Type B pancreatic cell (in vitro differentiated cells): ENCODE data around the gene SEC24A. TPM values are rescaled to one million over a fixed set of nuclear protein-coding genes. Genes with fewer than 3 reads are reported as not detected.

Experiments
- DNase-seq: peaks from one replicate; pipeline ENCODE4 v3.0.0; 2021; ENCODE audit warnings: mixed read lengths; ENCODE audit not compliant: unreplicated experiment; ENCODE audit errors: extremely low spot score
- H3K27ac Mint-ChIP-seq: 2 replicates; pipeline ENCODE4 v1.8.0; 2021; ENCODE audit warnings: mild to moderate bottlenecking, mixed read lengths
- H3K27me3 Mint-ChIP-seq: 2 replicates; pipeline ENCODE4 v1.8.0; 2021; ENCODE audit warnings: mixed read lengths
- H3K36me3 Mint-ChIP-seq: 2 replicates; pipeline ENCODE4 v1.8.0; 2021; ENCODE audit warnings: mixed read lengths
- H3K4me1 Mint-ChIP-seq: one replicate; pipeline ENCODE4 v1.8.0; 2021; ENCODE audit warnings: mixed read lengths; ENCODE audit not compliant: unreplicated experiment
- H3K4me3 Mint-ChIP-seq: 2 replicates; pipeline ENCODE4 v1.8.0; 2021; ENCODE audit warnings: mild to moderate bottlenecking, mixed read lengths
- H3K9me3 Mint-ChIP-seq: 2 replicates; pipeline ENCODE4 v1.8.0; 2021; ENCODE audit warnings: mixed read lengths
- total RNA-seq: library from RNA; stranded (reverse); gene quantifications from 2 replicates; pipeline ENCODE4 v1.2.1, GENCODE V29; 2021; ENCODE audit warnings: low replicate concordance
- TF ChIP-seq, protein P1 (sequence below): fragments of 200-600 bp; sonication (generic); conservative IDR thresholded peaks from 2 replicates; pipeline ENCODE4 v1.5.0; 2021; ENCODE audit warnings: antibody characterized with exemption, mild to moderate bottlenecking

SEC24A gene
- total RNA-seq, 1 donor from 2014 or later: 27.5 TPM

DNA sequence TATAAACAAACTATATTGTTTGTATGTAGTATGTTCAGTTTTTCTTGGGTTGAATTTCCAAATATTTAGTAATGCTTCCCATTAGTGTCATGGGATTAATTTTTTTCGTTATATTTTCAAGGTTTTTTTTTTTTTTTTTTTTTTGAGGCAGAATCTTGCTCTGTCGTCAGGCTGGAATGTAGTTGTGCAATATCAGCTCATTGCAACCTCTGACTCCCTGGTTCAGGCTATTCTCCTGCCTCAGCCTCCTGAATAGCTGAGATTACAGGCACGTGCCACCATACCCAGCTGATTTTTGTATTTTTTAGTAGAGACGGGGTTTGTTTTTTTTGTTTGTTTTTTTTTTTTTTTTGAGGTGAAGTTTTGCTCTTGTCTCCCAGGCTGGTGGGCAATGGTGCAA lies 120.6 kb downstream of the SEC24A start:
- H3K27me3 Mint-ChIP-seq: no peaks in the 10 kb centered on the region
- DNase-seq: no peak
- TF ChIP-seq, protein P1, sequence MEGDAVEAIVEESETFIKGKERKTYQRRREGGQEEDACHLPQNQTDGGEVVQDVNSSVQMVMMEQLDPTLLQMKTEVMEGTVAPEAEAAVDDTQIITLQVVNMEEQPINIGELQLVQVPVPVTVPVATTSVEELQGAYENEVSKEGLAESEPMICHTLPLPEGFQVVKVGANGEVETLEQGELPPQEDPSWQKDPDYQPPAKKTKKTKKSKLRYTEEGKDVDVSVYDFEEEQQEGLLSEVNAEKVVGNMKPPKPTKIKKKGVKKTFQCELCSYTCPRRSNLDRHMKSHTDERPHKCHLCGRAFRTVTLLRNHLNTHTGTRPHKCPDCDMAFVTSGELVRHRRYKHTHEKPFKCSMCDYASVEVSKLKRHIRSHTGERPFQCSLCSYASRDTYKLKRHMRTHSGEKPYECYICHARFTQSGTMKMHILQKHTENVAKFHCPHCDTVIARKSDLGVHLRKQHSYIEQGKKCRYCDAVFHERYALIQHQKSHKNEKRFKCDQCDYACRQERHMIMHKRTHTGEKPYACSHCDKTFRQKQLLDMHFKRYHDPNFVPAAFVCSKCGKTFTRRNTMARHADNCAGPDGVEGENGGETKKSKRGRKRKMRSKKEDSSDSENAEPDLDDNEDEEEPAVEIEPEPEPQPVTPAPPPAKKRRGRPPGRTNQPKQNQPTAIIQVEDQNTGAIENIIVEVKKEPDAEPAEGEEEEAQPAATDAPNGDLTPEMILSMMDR: no peak
- no peaks in the 10 kb centered on the region for H3K4me1 Mint-ChIP-seq
- H3K4me3 Mint-ChIP-seq: no peak overlapping the region
- H3K36me3 Mint-ChIP-seq: peaks cover 19% of the 10 kb centered on the region
- H3K9me3 Mint-ChIP-seq: no peaks in the 10 kb centered on the region
- no peak overlapping the region for H3K27ac Mint-ChIP-seq

DNA sequence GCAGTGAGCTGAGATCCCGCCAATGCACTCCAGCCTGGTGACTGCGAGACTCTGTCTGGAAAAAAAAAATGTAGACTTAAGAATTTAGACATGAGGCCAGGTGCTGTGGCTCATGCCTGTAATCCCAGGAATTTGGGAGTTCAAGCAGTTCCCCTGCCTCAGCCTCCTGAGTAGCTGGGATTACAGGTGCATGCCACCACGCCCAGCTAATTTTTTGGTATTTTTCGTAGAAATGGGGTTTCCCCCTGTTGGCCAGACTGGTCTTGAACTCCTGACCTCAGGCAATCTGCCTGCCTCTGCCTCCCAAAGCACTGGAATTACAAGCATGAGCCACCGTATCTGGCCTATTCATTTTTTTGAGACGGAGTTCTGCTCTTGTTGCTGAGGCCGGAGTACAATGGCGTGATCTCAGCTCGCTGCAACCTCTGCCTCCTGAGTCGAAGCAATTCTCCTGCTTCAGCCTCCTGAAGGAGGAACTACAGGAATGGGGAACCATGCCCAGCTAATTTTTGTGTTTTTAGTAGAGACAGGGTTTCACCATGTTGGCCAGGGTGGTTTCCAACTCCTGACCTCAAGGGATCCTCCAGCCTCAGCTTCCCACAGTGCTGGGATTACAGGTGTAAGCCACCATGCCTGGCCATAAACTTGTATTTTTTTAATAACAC lies 124.0 kb downstream of the SEC24A start:
- Mint-ChIP-seq H3K27ac (no peak overlapping the region), H3K9me3 (no peaks in the 10 kb centered on the region), H3K4me1 (no peaks in the 10 kb centered on the region), H3K4me3 (no peak overlapping the region), H3K27me3 (no peaks in the 10 kb centered on the region), H3K36me3 (peaks cover 26% of the 10 kb centered on the region)
- no peak for DNase-seq
- TF ChIP-seq, protein P1: no peak

DNA sequence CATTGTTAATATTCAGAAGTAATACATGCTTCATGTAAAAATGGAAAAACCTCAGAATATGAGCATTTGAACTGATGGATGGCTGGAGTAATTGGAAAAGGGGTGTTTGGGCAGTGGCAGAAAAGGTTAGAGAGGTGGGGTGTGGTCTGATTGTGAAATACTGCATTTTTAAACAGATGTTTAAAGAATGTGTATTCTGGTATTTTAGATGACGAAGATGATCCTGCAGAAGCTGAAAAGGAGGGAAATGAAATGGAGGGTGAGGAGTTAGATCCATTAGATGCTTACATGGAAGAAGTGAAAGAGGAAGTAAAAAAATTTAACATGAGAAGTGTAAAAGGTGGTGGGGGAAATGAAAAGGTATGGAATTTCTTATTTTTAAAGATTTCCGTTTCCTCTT lies 128.8 kb downstream of the SEC24A start:
- peaks cover 30% of the 10 kb centered on the region for H3K36me3 Mint-ChIP-seq
- no peak for DNase-seq
- H3K4me3 Mint-ChIP-seq: no peak overlapping the region
- no peaks in the 10 kb centered on the region for H3K4me1 Mint-ChIP-seq
- TF ChIP-seq, protein P1: no peak
- H3K27ac Mint-ChIP-seq: no peak overlapping the region
- H3K27me3 Mint-ChIP-seq: no peaks in the 10 kb centered on the region
- no peaks in the 10 kb centered on the region for H3K9me3 Mint-ChIP-seq

Other genes starting within 250 kb of the SEC24A start
- gene CDKN2AIPNL, start 236.9 kb upstream of the SEC24A start, total RNA-seq: 24.4 and 28.7 TPM in 2 replicates
- gene JADE2, start 123.1 kb upstream of the SEC24A start, total RNA-seq: 10.8 and 29.8 TPM in 2 replicates
- 56.9 and 67.5 TPM in 2 replicates for gene SAR1B, start 16.0 kb upstream of the SEC24A start, total RNA-seq
- 30.5 and 39.4 TPM in 2 replicates for gene CAMLG, start 89.8 kb downstream of the SEC24A start, total RNA-seq
- gene DDX46, start 110.0 kb downstream of the SEC24A start, total RNA-seq: 46.0 and 66.3 TPM in 2 replicates
- 43.7 and 62.9 TPM in 2 replicates for gene C5orf24, start 197.2 kb downstream of the SEC24A start, total RNA-seq
- 37.1 and 41.3 TPM in 2 replicates for gene TXNDC15, start 225.6 kb downstream of the SEC24A start, total RNA-seq